Measurements from ENCODE around the gene ERGIC1.

The ERGIC1 gene

GRCh38 chr5:172901788-172902496 is 67.9 kb downstream of the ERGIC1 start:
- DNase-seq (ENCODE audit: low spot score), result no peak

GRCh38 chr5:172902497-172903472 is 68.7 kb downstream of the ERGIC1 start:
- peak; percentile 29 for DNase-seq (ENCODE audit: low spot score)

- DNase-seq (ENCODE audit: low spot score), result no peak
Observed at GRCh38 chr5:172903790-172904189, 69.7 kb downstream of the ERGIC1 start.

GRCh38 chr5:172904312-172904642 is 70.2 kb downstream of the ERGIC1 start:
- no peak for DNase-seq (ENCODE audit: low spot score)

GRCh38 chr5:172904643-172905345 is 70.7 kb downstream of the ERGIC1 start:
- DNase-seq (ENCODE audit: low spot score), result no peak

GRCh38 chr5:172905346-172906140 is 71.5 kb downstream of the ERGIC1 start:
- no peak for DNase-seq (ENCODE audit: low spot score)

- DNase-seq (ENCODE audit: low spot score), result no peak
Observed at GRCh38 chr5:172906436-172906835, 72.4 kb downstream of the ERGIC1 start.

- DNase-seq (ENCODE audit: low spot score), result no peak
Observed at GRCh38 chr5:172906888-172907287, 72.8 kb downstream of the ERGIC1 start.

- no peak for DNase-seq (ENCODE audit: low spot score)
Observed at GRCh38 chr5:172907657-172908056, 73.6 kb downstream of the ERGIC1 start.

GRCh38 chr5:172908662-172909061 is 74.6 kb downstream of the ERGIC1 start:
- DNase-seq (ENCODE audit: low spot score), result no peak

GRCh38 chr5:172909931-172910502 is 76.0 kb downstream of the ERGIC1 start:
- no peak for DNase-seq (ENCODE audit: low spot score)

GRCh38 chr5:172910828-172911627 is 77.0 kb downstream of the ERGIC1 start:
- DNase-seq (ENCODE audit: low spot score), result no peak

- DNase-seq (ENCODE audit: low spot score), result no peak
Observed at GRCh38 chr5:172911628-172911880, 77.5 kb downstream of the ERGIC1 start.

GRCh38 chr5:172911976-172912375 is 77.9 kb downstream of the ERGIC1 start:
- DNase-seq (ENCODE audit: low spot score), result no peak

GRCh38 chr5:172913117-172913850 is 79.2 kb downstream of the ERGIC1 start:
- no peak for DNase-seq (ENCODE audit: low spot score)

- DNase-seq (ENCODE audit: low spot score), result no peak
Observed at GRCh38 chr5:172915514-172915913, 81.5 kb downstream of the ERGIC1 start.

GRCh38 chr5:172918421-172919371 is 84.6 kb downstream of the ERGIC1 start:
- no peak for DNase-seq (ENCODE audit: low spot score)

All from SK-N-DZ (cell line).